Epithelial cell of esophagus (primary cell): ENCODE data around the gene ARHGAP15.

Experiments
- DNase-seq: peaks from one replicate; pipeline ENCODE4 v3.0.0; 2010; ENCODE audit warnings: low read depth
- H3K4me3 ChIP-seq: 2 replicates; pipeline ENCODE4 v1.5.1; 2011; ENCODE audit warnings: mild to moderate bottlenecking, low read length, control low read depth
- CTCF ChIP-seq: IDR thresholded peaks from 2 replicates; pipeline ENCODE4 v1.5.1; 2011; ENCODE audit warnings: low read depth, mild to moderate bottlenecking, low read length, control low read depth, inconsistent platforms; ENCODE audit not compliant: insufficient read depth; ENCODE audit errors: missing control alignments

The ARHGAP15 gene

GRCh38 chr2:143146366-143146765 is 17.1 kb downstream of the ARHGAP15 start:
- H3K4me3 ChIP-seq, result no peak overlapping the region
- DNase-seq, result no peak
- TF ChIP-seq CTCF, result no peak

- TF ChIP-seq CTCF, result no peak
- no peak for DNase-seq
- no peak overlapping the region for H3K4me3 ChIP-seq
Measured at GRCh38 chr2:143146815-143147530, 17.8 kb downstream of the ARHGAP15 start.

GRCh38 chr2:143148011-143148410 is 18.8 kb downstream of the ARHGAP15 start:
- no peak for TF ChIP-seq CTCF
- H3K4me3 ChIP-seq, result no peak overlapping the region

GRCh38 chr2:143148757-143149156 is 19.5 kb downstream of the ARHGAP15 start:
- DNase-seq, result no peak
- no peak overlapping the region for H3K4me3 ChIP-seq
- TF ChIP-seq CTCF, result no peak

More at GRCh38 chr2:143148011-143148410, 18.8 kb downstream of the ARHGAP15 start:
- no peak for DNase-seq

- no peak overlapping the region for H3K4me3 ChIP-seq
- DNase-seq, result no peak
- TF ChIP-seq CTCF, result no peak
Measured at GRCh38 chr2:143150287-143150686, 21.1 kb downstream of the ARHGAP15 start.

GRCh38 chr2:143151111-143151752 is 22.0 kb downstream of the ARHGAP15 start:
- TF ChIP-seq CTCF, result no peak
- no peak for DNase-seq
- no peak overlapping the region for H3K4me3 ChIP-seq
